ENCODE data around the gene TRDN.

GRCh38 chr6:123263981-123264380 is 372.8 kb downstream of the TRDN start:
- TF ChIP-seq POLR2AphosphoS5 (IDR thresholded peaks at IDR 0.05), result no peak
- no peak for TF ChIP-seq CTCF (IDR thresholded peaks at IDR 0.05 in 8 of 11, conservative IDR thresholded peaks at IDR 0.05 in 3 of 11)
- no peak for TF ChIP-seq POLR2A (IDR thresholded peaks at IDR 0.05)
